ENCODE results near the gene CHGA. TPM values are rescaled to one million over a fixed set of nuclear protein-coding genes. Genes with fewer than 3 reads are reported as not detected.

Gene CHGA
- total RNA-seq, 1 donor from 2014 or later = not detected

- DNase-seq (ENCODE audit: low read depth in 2 of 2) = no peak
Observed at GRCh38 chr14:92978229-92979021, 55.5 kb downstream of the CHGA start.

GRCh38 chr14:92980866-92981265 lies 57.9 kb downstream of the CHGA start:
- DNase-seq (ENCODE audit: low read depth in 2 of 2) = no peak

- DNase-seq (ENCODE audit: low read depth in 2 of 2) = no peak
Observed at GRCh38 chr14:92981726-92982125, 58.8 kb downstream of the CHGA start.

DNA sequence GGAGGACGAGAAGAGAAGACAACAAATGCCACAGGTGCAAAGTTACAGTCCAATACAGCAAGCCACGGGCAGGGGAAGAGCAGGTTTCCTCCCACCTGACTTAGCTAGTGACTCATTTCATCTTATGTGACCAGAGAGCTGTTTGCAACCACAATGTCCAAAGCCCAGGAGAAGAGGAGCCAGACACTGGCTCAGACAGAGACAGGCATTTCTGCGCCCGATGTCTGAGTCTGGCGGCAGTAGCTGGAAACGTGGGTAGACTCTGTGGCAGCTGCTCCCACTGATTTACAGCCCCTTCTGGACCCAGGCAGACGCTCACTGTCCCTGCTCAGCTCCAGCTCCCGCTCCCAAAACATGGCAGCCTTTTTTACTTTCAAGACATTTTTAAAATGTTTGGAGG lies 60.0 kb downstream of the CHGA start:
- no peak for DNase-seq (ENCODE audit: low read depth in 2 of 2)

DNA sequence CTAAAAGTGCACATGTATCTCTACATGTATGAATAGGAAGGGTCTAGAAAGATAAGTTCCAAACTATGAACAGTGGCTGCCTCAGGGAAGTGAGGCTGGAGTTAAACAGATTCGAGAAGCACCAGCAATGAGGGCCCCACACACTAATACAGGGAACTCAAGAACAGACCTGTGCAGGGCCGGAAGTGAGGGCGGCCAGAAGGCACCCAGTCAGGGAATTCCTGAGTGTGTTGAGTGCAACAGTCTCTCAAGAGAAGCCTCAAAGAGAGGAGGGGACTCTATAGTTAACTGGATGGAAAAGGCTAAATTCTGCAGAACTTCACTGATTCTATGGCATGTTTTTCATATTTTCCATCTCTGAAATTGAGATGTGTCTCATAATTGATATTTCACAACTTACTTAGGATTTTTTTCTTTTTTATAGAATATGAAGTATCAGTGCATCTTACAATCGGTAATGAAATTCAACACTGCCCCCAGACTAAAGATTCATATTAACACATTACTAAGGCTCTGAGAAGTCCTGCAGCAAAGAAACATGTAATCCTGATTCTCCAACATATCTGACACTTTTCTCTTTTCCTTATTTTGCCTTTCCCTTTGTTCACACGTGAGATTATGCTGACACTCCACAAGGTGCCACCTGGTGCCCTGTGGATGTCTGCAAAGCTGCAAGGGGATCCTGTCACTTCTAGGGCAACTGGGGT lies 61.3 kb downstream of the CHGA start:
- no peak for DNase-seq (ENCODE audit: low read depth in 2 of 2)

Other genes starting within 250 kb of the CHGA start
- gene LGMN, start 174.5 kb upstream of the CHGA start, total RNA-seq = 57.8 and 62.7 TPM in 2 replicates
- 21.4 and 31.9 TPM in 2 replicates for gene GOLGA5, start 128.8 kb upstream of the CHGA start, total RNA-seq
- 8.7 and 15.7 TPM in 2 replicates for gene ITPK1, start 192.8 kb downstream of the CHGA start, total RNA-seq